Activated T-helper 17 cell treated with anti-CD3 and anti-CD28 coated beads, Interleukin-2, amount 50 U/mL, for 72 hours (primary cell): ENCODE results near the gene DCTN2. TPM values are rescaled to one million over a fixed set of nuclear protein-coding genes. Genes with fewer than 3 reads are reported as not detected.
"Not testable (repeated sequence)": the region's sequence is repeated elsewhere in the genome, so short reads cannot be mapped to it uniquely, and the experiment has no call there.

Experiments
- ATAC-seq: fragments of 150-1000 bp; cut with Tn5 transposase; replicated peaks from 2 replicates; pipeline ENCODE4 v1.10.0; 2021; ENCODE audit warnings: mild to moderate bottlenecking, moderate library complexity
- H3K27ac Mint-ChIP-seq: one replicate; pipeline ENCODE4 v1.8.0; 2022; ENCODE audit warnings: mixed read lengths
- H3K27me3 Mint-ChIP-seq: one replicate; pipeline ENCODE4 v1.8.0; 2022; ENCODE audit warnings: mixed read lengths
- H3K36me3 Mint-ChIP-seq: one replicate; pipeline ENCODE4 v1.8.0; 2022; ENCODE audit warnings: low read depth, mild to moderate bottlenecking, mixed read lengths
- H3K4me1 Mint-ChIP-seq: one replicate; pipeline ENCODE4 v1.8.0; 2022; ENCODE audit warnings: mixed read lengths
- H3K4me3 Mint-ChIP-seq: one replicate; pipeline ENCODE4 v1.8.0; 2022; ENCODE audit warnings: mild to moderate bottlenecking, mixed read lengths
- H3K9me3 Mint-ChIP-seq: one replicate; pipeline ENCODE4 v1.8.0; 2022; ENCODE audit warnings: mixed read lengths
- total RNA-seq, 2 donors: library from RNA; stranded (reverse); gene quantifications; one replicate each; pipeline ENCODE4 v1.2.3, GENCODE V29; 2022

Gene DCTN2
- total RNA-seq, 2 donors from 2014 or later = 78.5 to 96.4 TPM

DNA sequence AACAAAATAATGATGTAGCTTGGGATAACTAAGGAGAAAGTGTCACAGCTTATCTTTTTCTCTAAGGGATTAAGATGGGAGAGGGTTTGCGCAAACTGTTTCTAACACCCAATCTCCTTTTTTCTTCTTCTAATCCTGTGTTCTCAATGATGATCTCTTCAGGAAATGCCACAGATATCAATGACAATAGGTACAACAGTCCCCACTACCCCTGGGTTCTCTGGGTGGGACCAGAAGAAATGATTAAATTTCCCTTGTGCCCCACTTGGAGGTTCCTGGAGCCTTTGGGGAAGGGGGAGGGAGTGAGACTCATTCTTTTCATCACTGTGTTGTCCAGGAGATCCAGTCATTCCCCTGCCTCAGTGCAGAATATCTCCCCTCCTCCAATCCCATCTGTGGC is 35.4 kb upstream of the DCTN2 start:
- Mint-ChIP-seq H3K27ac (no peak overlapping the region), H3K4me3 (no peak overlapping the region), H3K36me3 (no peaks in the 10 kb centered on the region), H3K9me3 (no peaks in the 10 kb centered on the region), H3K27me3 (peaks cover 4% of the 10 kb centered on the region), H3K4me1 (peaks cover 6% of the 10 kb centered on the region)
- ATAC-seq = no peak

DNA sequence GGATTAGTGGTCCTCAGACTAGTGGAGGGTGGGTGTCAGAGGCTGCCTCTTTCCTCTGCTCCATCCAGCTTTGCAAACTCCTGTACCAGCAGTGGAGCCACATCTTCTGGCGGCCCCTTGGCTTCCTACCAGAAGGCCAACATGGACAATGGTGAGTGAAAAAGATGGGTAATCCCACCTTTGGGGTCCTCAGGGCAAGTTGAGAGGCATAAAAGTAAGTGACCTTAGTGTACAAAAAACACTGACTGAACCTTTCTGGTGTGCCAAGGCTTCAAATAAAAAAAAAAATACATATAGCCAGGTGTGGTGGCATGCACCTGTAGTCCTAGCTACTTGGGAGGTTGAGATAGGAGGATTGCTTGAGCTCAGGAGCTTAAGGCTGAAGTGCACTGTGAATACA is 34.8 kb upstream of the DCTN2 start:
- H3K9me3 Mint-ChIP-seq = no peaks in the 10 kb centered on the region
- no peak for ATAC-seq
- no peak overlapping the region for H3K27ac Mint-ChIP-seq
- H3K36me3 Mint-ChIP-seq = no peaks in the 10 kb centered on the region
- no peak overlapping the region for H3K4me3 Mint-ChIP-seq
- H3K4me1 Mint-ChIP-seq = peaks cover 6% of the 10 kb centered on the region
- H3K27me3 Mint-ChIP-seq = peaks cover 4% of the 10 kb centered on the region

DNA sequence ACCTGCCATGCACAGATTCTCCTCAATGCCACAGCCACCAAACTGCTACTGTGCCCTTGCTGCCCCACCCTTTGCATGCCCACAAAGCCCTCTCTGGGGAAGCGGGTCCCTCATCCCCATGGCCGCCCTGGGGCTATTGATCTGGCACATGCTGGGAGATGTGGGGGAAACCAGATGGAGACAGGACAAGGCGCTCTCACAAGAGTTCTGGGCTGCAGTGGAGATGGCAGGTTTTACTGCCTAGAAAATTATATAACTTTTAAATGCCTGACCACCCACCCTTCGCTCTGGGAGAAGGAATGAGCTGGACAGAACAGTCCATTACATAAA is 33.4 kb upstream of the DCTN2 start:
- Mint-ChIP-seq H3K4me3 (no peak overlapping the region), H3K36me3 (no peaks in the 10 kb centered on the region), H3K4me1 (peaks cover 6% of the 10 kb centered on the region), H3K9me3 (no peaks in the 10 kb centered on the region), H3K27me3 (peaks cover 4% of the 10 kb centered on the region), H3K27ac (no peak overlapping the region)
- ATAC-seq = no peak

DNA sequence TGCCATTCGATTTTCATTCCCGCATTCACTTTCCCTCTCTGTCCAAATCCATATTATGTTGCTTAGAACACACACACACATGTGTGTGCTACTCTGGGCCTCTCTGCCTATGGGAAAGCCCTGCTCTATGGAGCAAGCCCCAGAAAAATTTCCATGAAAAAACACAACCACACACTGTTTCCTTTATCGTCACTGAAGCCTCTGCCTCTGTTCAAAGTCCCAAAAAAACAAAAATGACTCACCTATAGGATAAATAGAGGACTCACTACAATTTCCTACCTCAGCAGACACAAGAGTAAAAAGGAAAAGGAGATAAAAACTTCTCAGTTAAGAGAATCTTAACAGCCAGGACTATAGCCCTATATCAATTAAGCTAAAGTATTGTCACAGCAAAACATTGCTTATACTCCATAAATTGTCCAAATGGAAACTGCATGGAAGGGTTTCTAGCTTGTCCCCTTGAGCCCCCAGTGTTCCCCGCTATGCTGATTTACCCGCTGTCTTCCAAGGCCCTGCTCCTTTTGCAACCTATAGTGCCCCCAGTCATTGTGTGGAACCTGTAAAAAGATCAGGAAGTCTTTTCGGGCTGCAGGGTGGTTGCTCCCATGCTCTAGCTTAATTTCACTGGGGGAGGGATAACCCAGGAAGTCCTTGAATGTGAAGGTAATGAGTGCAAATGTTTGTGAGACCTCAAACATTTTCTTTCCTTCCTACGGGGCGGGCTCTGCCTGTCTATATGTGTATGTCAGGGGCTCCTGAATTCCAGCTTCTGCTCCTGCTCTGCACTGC is 32.9 kb upstream of the DCTN2 start:
- Mint-ChIP-seq H3K27me3 (peaks cover 4% of the 10 kb centered on the region), H3K9me3 (no peaks in the 10 kb centered on the region), H3K4me3 (no peak overlapping the region), H3K4me1 (peaks cover 6% of the 10 kb centered on the region), H3K27ac (peak overlapping the region; percentile 41), H3K36me3 (no peaks in the 10 kb centered on the region)
- ATAC-seq = no peak

DNA sequence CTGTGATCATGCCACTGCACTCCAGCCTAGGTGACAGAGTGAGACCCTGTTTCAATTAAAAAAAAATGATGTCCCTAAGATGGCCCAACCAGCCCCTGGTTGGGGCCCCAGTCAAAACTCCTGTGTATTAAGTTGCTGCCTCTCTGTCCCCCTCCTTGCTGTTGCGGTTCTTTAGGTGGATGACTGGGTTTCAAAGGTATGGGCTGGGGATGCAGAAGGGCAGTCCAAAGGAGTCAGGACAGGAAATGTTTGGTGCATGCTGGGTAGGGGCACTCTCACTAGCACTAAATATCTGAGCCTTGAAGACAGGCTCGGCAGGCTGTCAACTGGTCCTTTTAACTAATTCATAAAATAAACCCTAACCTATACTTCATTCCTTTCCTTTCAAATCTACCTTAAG is 32.0 kb upstream of the DCTN2 start:
- Mint-ChIP-seq H3K27me3 (peaks cover 4% of the 10 kb centered on the region), H3K4me1 (peaks cover 6% of the 10 kb centered on the region), H3K4me3 (no peak overlapping the region), H3K9me3 (no peaks in the 10 kb centered on the region), H3K27ac (no peak overlapping the region), H3K36me3 (no peaks in the 10 kb centered on the region)
- no peak for ATAC-seq

DNA sequence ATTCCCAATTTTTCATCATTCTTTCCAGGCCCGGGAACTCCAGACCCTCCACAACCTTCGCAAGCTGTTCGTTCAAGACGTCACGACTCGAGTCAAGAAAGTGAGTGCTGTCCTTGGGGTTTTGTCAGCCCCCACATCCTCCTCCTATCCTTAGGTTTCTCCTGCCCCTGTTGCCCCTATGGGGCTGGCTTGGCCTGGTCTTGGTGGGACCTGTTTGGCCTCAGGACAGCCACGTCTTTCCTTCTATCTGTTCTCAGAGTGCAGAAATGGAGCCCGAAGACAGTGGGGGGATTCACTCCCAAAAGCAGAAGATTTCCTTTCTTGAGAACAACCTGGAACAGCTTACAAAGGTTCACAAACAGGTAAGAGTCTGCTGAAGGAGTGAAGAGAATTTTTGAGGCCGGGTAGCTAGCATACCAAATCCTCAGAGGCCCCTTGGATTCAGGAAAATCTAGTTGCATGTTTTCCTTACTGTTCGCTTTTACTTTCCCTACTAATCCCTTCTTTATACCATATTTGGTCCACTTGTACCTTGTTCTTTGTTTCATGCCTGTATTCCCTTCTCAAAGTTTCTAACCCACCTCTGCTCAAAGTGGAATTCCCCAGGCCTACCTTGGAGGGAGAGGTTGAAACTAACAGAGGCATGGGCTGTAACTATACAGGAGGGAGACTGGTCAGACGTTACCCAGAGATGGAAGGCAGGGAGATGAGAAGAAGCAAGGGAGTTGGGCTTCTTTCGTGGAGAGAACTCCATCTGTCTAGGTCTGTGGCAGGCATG is 31.2 kb upstream of the DCTN2 start:
- Mint-ChIP-seq H3K27me3 (peaks cover 2% of the 10 kb centered on the region), H3K27ac (no peak overlapping the region), H3K36me3 (no peaks in the 10 kb centered on the region), H3K4me1 (peaks cover 2% of the 10 kb centered on the region), H3K9me3 (no peaks in the 10 kb centered on the region), H3K4me3 (no peak overlapping the region)
- no peak for ATAC-seq

DNA sequence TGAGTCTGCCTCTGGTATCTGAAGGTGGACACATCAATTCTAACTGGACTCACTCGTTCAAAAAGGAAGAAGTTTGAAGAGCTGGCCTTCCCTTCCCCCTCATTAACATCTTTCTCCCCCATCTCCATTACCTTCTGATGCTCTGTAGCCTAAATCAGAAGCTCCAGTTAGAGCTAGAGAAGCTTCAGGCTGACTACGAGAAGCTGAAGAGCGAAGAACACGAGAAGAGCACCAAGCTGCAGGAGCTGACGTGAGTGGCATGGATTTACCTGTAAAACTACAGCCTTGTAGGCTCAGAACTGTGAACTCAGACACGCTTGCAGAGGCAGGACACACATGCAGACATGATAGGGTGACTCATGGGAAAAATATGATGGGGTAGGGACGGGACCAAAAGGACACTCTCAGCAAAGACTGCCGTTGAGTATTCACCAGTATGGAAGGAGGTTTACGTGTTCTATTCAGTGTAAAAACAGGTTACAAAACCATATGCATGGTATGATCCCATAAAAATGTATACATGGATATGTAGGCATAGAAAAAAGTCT is 29.7 kb upstream of the DCTN2 start:
- no peaks in the 10 kb centered on the region for H3K4me1 Mint-ChIP-seq
- H3K27ac Mint-ChIP-seq = no peak overlapping the region
- no peak for ATAC-seq
- no peaks in the 10 kb centered on the region for H3K9me3 Mint-ChIP-seq
- H3K4me3 Mint-ChIP-seq = no peak overlapping the region
- H3K27me3 Mint-ChIP-seq = no peaks in the 10 kb centered on the region
- H3K36me3 Mint-ChIP-seq = no peaks in the 10 kb centered on the region

DNA sequence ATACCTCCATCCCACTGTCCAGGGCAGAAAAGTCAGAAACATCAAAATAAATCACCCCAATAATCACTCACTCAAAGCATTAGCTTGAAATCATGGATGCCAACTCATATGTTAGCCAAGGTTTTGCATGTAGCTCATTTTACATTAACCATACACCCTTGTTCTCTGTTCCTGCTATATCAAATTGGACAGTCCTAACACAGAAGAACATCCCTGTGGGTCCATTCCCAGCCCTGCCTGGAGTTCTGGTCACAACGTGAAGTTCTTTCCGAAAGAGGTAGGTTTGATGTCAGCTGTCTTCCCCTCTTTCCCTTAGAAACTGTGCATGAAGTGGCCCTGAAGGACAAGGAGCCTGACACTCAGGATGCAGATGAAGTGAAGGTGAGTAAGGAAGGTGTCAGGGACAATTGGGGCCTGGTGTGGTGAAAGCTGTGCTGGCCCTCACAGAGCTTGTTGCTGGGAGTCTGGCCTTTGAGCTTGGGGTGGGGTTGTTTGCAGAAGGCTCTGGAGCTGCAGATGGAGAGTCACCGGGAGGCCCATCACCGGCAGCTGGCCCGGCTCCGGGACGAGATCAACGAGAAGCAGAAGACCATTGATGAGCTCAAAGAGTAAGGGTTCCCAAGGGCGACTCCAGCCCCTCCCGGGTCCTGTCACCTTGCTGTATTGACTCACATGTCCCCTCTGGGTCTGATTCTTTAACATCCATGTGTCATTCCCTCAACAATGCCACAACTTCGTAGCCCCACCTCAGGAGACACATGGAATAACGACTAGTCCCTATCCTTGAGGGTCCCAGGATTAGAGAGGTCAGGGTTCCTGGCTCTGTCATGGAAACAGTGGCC is 29.0 kb upstream of the DCTN2 start:
- H3K9me3 Mint-ChIP-seq = no peaks in the 10 kb centered on the region
- no peak overlapping the region for H3K4me3 Mint-ChIP-seq
- H3K36me3 Mint-ChIP-seq = no peaks in the 10 kb centered on the region
- ATAC-seq = no peak
- no peaks in the 10 kb centered on the region for H3K4me1 Mint-ChIP-seq
- no peak overlapping the region for H3K27ac Mint-ChIP-seq
- H3K27me3 Mint-ChIP-seq = no peaks in the 10 kb centered on the region

DNA sequence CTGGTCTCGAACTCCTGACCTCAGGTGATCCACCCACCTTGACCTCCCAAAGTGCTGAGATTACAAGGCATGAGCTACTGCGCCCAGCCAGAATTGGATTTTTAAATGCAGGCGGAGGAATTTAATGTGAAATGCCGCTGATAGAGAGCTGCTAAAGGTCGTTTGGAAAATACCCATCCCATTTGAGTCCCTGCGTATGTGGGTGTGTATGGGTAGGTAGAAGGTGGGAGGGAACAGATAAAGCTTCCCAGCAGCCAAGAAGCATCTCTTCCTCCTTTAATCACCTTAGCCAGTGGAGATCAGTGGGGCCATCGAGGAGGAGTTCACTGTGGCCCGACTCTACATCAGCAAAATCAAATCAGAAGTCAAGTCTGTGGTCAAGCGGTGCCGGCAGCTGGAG is 27.8 kb upstream of the DCTN2 start:
- Mint-ChIP-seq H3K4me3 (no peak overlapping the region), H3K4me1 (no peaks in the 10 kb centered on the region), H3K9me3 (no peaks in the 10 kb centered on the region), H3K27ac (no peak overlapping the region), H3K36me3 (no peaks in the 10 kb centered on the region), H3K27me3 (no peaks in the 10 kb centered on the region)
- no peak for ATAC-seq

DNA sequence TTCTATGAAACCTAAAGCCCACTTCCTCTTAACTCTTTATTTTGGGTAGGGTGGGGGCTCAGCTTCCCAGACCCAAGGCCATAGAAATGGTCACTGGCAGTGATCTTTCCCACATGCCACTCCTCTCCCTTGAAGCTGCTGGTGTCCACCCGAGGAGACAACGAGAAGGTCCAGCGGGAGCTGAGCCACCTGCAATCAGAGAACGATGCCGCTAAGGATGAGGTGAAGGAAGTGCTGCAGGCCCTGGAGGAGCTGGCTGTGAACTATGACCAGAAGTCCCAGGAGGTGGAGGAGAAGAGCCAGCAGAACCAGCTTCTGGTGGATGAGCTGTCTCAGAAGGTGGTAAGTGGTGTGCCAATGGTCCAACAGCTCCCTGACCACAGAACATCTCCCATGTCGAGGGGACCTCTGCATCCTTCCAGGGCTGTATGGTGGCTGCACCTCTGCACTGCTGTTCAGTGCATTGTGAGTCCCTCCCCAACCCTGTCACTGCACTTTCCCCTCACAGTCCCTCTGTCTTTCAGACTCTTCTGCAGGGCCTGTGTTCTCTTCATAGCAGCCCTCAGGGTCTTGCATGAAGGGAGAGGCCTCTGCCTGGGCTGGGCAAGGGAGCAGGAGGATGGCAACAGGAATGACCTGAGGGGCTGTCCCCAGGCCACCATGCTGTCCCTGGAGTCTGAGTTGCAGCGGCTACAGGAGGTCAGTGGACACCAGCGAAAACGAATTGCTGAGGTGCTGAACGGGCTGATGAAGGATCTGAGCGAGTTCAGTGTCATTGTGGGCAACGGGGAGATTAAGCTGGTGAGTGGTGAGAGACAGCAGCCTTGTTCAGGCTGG is 25.2 kb upstream of the DCTN2 start:
- no peaks in the 10 kb centered on the region for H3K36me3 Mint-ChIP-seq
- no peaks in the 10 kb centered on the region for H3K4me1 Mint-ChIP-seq
- H3K4me3 Mint-ChIP-seq = no peak overlapping the region
- H3K27ac Mint-ChIP-seq = no peak overlapping the region
- no peaks in the 10 kb centered on the region for H3K9me3 Mint-ChIP-seq
- no peak for ATAC-seq
- H3K27me3 Mint-ChIP-seq = no peaks in the 10 kb centered on the region

DNA sequence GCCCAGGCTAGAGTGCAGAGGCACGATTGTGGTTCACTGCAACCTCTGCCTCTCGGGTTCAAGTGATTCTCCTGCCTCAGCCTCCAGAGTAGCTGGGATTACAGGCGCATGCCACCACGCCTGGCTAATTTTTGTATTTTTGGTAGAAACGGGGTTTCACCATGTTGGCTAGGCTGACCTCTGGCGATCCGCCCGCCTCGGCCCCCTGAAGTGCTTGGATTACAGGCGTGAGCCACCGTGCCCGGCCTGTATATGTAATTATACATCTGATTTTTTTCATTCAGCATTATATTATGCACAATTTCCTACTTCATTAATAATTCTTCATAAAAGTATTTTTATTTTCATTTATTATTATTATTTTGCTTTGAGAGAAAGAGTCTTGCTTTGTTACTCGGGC is 23.4 kb upstream of the DCTN2 start:
- not testable (repeated sequence) for H3K27me3 Mint-ChIP-seq, H3K36me3 Mint-ChIP-seq, H3K27ac Mint-ChIP-seq, ATAC-seq, H3K4me3 Mint-ChIP-seq, H3K9me3 Mint-ChIP-seq, H3K4me1 Mint-ChIP-seq

DNA sequence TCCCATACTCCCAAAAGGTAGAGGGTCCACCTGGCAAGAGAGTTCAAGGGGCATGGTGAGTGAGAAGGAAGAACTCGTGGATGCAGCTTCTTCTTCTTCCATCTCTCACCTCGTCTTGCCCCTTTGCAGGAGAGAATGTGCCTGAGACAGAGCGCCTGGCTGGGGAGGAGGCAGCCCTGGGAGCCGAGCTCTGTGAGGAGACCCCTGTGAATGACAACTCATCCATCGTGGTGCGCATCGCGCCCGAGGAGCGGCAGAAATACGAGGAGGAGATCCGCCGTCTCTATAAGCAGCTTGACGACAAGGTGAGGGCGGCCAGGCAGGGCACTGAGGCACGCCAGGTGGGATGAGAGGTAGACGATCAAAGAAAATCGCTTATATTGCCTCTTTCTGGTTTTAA is 22.9 kb upstream of the DCTN2 start:
- Mint-ChIP-seq H3K27me3 (peaks cover under 1% of the 10 kb centered on the region), H3K9me3 (no peaks in the 10 kb centered on the region), H3K4me3 (no peak overlapping the region), H3K27ac (no peak overlapping the region), H3K4me1 (no peaks in the 10 kb centered on the region), H3K36me3 (no peaks in the 10 kb centered on the region)
- ATAC-seq = no peak

DNA sequence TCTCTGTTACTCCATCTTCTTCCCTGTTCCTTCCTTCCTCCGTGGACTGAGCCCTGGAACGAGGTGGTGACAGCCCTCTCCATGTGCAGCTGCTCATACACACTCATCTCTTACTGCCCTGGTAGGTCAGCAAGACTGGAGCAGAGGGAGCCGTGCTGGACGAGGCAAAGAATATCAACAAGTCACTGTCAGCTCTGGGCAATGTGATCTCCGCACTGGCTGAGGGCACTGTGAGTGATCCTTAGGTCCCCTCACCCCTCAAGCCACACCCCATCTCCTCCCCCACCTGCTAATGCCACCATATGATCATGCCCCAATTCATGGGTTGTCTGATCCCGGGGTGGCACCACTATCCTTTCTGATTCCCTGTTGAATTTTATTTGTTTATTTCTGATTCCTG is 21.8 kb upstream of the DCTN2 start:
- Mint-ChIP-seq H3K36me3 (no peaks in the 10 kb centered on the region), H3K27me3 (peaks cover 10% of the 10 kb centered on the region), H3K4me1 (no peaks in the 10 kb centered on the region), H3K9me3 (no peaks in the 10 kb centered on the region), H3K4me3 (no peak overlapping the region), H3K27ac (no peak overlapping the region)
- ATAC-seq = no peak

DNA sequence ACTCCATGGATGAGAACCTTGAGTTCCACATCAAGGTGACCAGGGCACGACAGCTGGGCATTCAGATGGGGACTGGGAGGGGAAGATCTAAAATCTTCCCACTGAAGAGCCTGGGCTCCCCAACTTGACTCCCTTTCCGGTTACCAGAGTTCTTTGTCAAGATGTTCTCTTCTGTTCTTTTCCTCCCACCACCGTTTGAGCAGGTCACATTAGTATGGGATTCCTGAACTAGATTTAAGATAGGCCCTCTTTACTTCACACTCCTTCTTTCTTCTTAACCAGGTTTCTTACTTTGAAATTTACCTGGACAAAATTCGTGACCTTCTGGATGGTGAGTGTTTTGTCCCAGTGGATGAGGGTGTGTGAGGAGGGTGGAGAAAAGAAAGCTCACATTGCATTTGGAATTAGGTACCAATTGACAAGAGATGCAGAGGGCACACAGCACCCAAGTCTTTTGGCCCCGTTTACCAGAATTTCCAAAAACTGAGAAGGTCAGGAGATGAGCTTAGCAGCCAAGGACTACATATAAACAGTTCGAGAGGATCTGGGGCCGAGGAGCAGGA is 17.3 kb upstream of the DCTN2 start:
- no peak overlapping the region for H3K4me3 Mint-ChIP-seq
- no peak for ATAC-seq
- H3K4me1 Mint-ChIP-seq = no peaks in the 10 kb centered on the region
- peaks cover 10% of the 10 kb centered on the region for H3K27me3 Mint-ChIP-seq
- H3K9me3 Mint-ChIP-seq = no peaks in the 10 kb centered on the region
- no peak overlapping the region for H3K27ac Mint-ChIP-seq
- no peaks in the 10 kb centered on the region for H3K36me3 Mint-ChIP-seq
